SU-DHL-6 (cell line): ENCODE data around the gene DPYSL5.

Experiments
- CTCF ChIP-seq: fragments of 200-600 bp; sonication (generic); IDR thresholded peaks from one replicate; pipeline ENCODE4 v1.5.1; 2017; ENCODE audit warnings: antibody characterized with exemption, mild to moderate bottlenecking, low read length, moderate library complexity; ENCODE audit not compliant: insufficient read depth, poor library complexity, severe bottlenecking
- EZH2phosphoT487 ChIP-seq: fragments of 200-600 bp; sonication (generic), shearing (Covaris generic); conservative IDR thresholded peaks from 2 replicates; pipeline ENCODE4 v1.6.1; 2018; ENCODE audit warnings: mild to moderate bottlenecking, antibody characterized with exemption, low read length, moderate library complexity, mixed read lengths

DNA sequence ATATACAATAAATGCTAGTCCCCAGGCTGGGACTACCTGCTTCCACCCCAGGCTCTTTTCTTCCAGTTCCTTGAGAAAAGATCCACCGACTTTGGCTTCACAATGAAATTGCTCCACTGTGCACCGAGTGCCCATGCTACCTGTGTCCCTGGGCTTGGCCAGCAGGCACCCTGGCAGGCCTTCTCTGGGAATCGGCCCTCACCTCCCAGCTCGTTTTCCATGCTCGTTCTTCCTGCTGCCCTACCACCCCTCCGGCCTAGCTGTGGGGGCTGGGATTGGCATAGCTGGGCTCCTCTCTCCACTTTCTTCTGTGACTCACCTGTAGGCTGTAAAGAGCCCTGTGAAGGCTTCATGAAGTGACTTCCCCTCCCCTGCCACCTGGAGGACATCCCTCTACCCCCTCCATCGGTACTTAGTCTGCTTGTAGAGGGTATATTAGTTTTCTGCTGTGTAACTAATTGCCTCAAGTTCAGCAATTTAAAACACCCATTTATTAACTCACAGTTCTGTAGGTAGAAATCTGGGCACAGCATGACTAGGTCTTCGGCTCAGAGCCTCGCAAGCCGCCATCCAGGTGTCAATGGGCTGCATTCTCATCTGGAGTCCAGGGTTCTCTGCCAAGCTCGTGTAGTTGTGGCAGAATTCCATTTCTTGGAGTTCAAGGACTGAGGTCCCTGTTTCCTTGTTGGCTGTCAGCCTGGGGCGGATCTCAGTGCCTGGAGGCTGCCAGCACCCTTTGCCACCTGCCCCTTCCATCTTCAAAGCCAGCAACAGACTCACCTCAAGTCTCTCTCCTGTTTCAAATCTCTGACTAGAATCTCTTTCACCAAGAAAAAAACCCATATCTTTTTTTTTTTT, 57.6 kb downstream of the DPYSL5 start:
- no peak for TF ChIP-seq EZH2phosphoT487
- no peak for TF ChIP-seq CTCF
